H1 (cell line): Measurements from ENCODE around the gene CNDP1. TPM values are rescaled to one million over a fixed set of nuclear protein-coding genes. Genes with fewer than 3 reads are reported as not detected.

Source experiments
- CTCF ChIA-PET: fragments of 300-600 bp; sonication (Branson Sonifier 250); formaldehyde crosslinking; loops from one replicate; lab custom pipeline; 2021; ENCODE audit not compliant: partially characterized antibody; lab: Charles Lee
- POLR2A ChIA-PET: fragments of 300-600 bp; sonication (Branson Sonifier 250); formaldehyde crosslinking; loops from one replicate; lab custom pipeline; 2021; ENCODE audit warnings: inconsistent platforms; ENCODE audit not compliant: partially characterized antibody; lab: Charles Lee
- DNase-seq, 2 experiments: peaks; one replicate each; pipeline versions ENCODE4 v3.0.0 to v3.0.0-alpha.2; 2010 to 2022; ENCODE audit warnings: low spot score in 2 of 2, low read depth in 1 of 2, mixed read lengths in 1 of 2
- FAIRE-seq: peaks from 2 replicates; lab custom pipeline; 2011; peaks lifted over from hg19 to GRCh38; lab: Jason Lieb, UNC
- H2AFZ ChIP-seq: 2 replicates; pipeline ENCODE4 v1.8.1; 2012; ENCODE audit warnings: low read length, inconsistent platforms
- H2AK5ac ChIP-seq: 2 replicates; pipeline ENCODE4 v1.6.1; 2013; ENCODE audit warnings: low read depth, low read length
- H2BK120ac ChIP-seq: replicated peaks from 2 replicates; pipeline ENCODE3; 2013; ENCODE audit warnings: low read depth, low read length, inconsistent platforms
- H2BK12ac ChIP-seq: 2 replicates; pipeline ENCODE4 v1.6.1; 2013; ENCODE audit warnings: low read depth, low read length
- H2BK15ac ChIP-seq: 2 replicates; pipeline ENCODE4 v1.6.1; 2013; ENCODE audit warnings: low read length
- H2BK20ac ChIP-seq: 2 replicates; pipeline ENCODE4 v1.6.1; 2013; ENCODE audit warnings: low read length
- H2BK5ac ChIP-seq: 2 replicates; pipeline ENCODE4 v1.6.1; 2013; ENCODE audit warnings: low read depth, low read length
- H3K14ac ChIP-seq: 2 replicates; pipeline ENCODE4 v1.6.1; 2013; ENCODE audit warnings: inconsistent platforms; ENCODE audit not compliant: insufficient read length
- H3K18ac ChIP-seq: 2 replicates; pipeline ENCODE4 v1.6.1; 2013; ENCODE audit warnings: low read length; ENCODE audit errors: extremely low read depth
- H3K23ac ChIP-seq: 2 replicates; pipeline ENCODE4 v1.6.1; 2013; ENCODE audit warnings: inconsistent platforms; ENCODE audit not compliant: insufficient read length
- H3K23me2 ChIP-seq: 2 replicates; pipeline ENCODE4 v1.6.1; 2013; ENCODE audit warnings: low read depth, low read length
- H3K27ac ChIP-seq: 2 replicates; pipeline ENCODE4 v1.6.1; 2011; ENCODE audit warnings: low read depth, low read length, inconsistent platforms
- H3K27me3 ChIP-seq, 4 experiments: replicated peaks in 1 of 4; 1 replicate in 1 of 4; 2 replicates in 3 of 4; pipeline versions ENCODE4 v1.6.1 to v1.8.1; 2011 to 2013; ENCODE audit warnings: low read length in 3 of 4, mild to moderate bottlenecking in 3 of 4, inconsistent platforms in 2 of 4, mixed read lengths in 2 of 4, moderate library complexity in 1 of 4; ENCODE audit not compliant: control insufficient read depth in 3 of 4, insufficient read depth in 3 of 4; ENCODE audit errors: extremely low read depth in 1 of 4
- H3K36me3 ChIP-seq, 4 experiments: 2 replicates each; pipeline versions ENCODE4 v1.6.1 to v1.8.1; 2011 to 2013; ENCODE audit warnings: mild to moderate bottlenecking in 4 of 4, low read length in 3 of 4, moderate library complexity in 2 of 4, control low read depth in 1 of 4, inconsistent platforms in 1 of 4; ENCODE audit not compliant: insufficient read depth in 4 of 4, control insufficient read depth in 2 of 4
- H3K4ac ChIP-seq: replicated peaks from 2 replicates; pipeline ENCODE3; 2013; ENCODE audit warnings: low read length, low read depth, mixed read lengths, inconsistent platforms; ENCODE audit not compliant: insufficient read length
- H3K4me1 ChIP-seq, 4 experiments: replicated peaks in 1 of 4; 1 replicate in 1 of 4; 2 replicates in 3 of 4; pipeline versions ENCODE4 v1.6.1 to v1.8.1; 2011 to 2013; ENCODE audit warnings: low read length in 3 of 4, inconsistent platforms in 2 of 4, mixed read lengths in 1 of 4; ENCODE audit not compliant: insufficient read depth in 4 of 4, control insufficient read depth in 3 of 4
- H3K4me2 ChIP-seq, 2 experiments: 2 replicates each; pipeline versions ENCODE4 v1.6.1 to v1.8.1; 2011 to 2013; ENCODE audit warnings: low read depth in 2 of 2, low read length in 2 of 2, control low read depth in 1 of 2, inconsistent platforms in 1 of 2, mild to moderate bottlenecking in 1 of 2; ENCODE audit not compliant: insufficient read depth in 1 of 2
- H3K4me3 ChIP-seq, 4 experiments: fragments of 200-600, 300-600 bp in 1 of 4; sonication (generic), shearing (Covaris generic), sonication (Bioruptor Twin) in 1 of 4; 2 replicates each; pipeline versions ENCODE4 v1.5.1 to v1.8.1; 2011 to 2016; ENCODE audit warnings: low read length in 4 of 4, low read depth in 3 of 4, control low read depth in 2 of 4, inconsistent platforms in 2 of 4, mild to moderate bottlenecking in 2 of 4, mixed read lengths in 1 of 4, moderate library complexity in 1 of 4; ENCODE audit not compliant: insufficient read depth in 2 of 4; ENCODE audit errors: extremely low read depth in 1 of 4
- H3K56ac ChIP-seq: replicated peaks from 2 replicates; pipeline ENCODE3; 2013; ENCODE audit warnings: low read depth, mild to moderate bottlenecking, mixed read lengths, low read length, inconsistent platforms; ENCODE audit not compliant: insufficient read length
- H3K79me1 ChIP-seq: 2 replicates; pipeline ENCODE4 v1.6.1; 2013; ENCODE audit warnings: low read depth, low read length, control low read depth
- H3K79me2 ChIP-seq, 2 experiments: 2 replicates each; pipeline versions ENCODE4 v1.6.1 to v1.8.1; 2012 to 2013; ENCODE audit warnings: low read length in 2 of 2, mild to moderate bottlenecking in 2 of 2, inconsistent platforms in 1 of 2; ENCODE audit not compliant: insufficient read depth in 2 of 2, control insufficient read depth in 1 of 2
- H3K9ac ChIP-seq, 4 experiments: replicated peaks in 1 of 4; 1 replicate in 1 of 4; 2 replicates in 3 of 4; pipeline versions ENCODE4 v1.6.1 to v1.8.1; 2011 to 2013; ENCODE audit warnings: low read depth in 3 of 4, low read length in 3 of 4, control low read depth in 2 of 4, mild to moderate bottlenecking in 2 of 4, moderate library complexity in 2 of 4, inconsistent platforms in 1 of 4; ENCODE audit errors: extremely low read depth in 1 of 4
- H3K9me3 ChIP-seq, 2 experiments: 2 replicates each; pipeline versions ENCODE4 v1.6.1 to v1.8.1; 2012 to 2013; ENCODE audit warnings: mild to moderate bottlenecking in 2 of 2, moderate library complexity in 2 of 2, control low read depth in 1 of 2, inconsistent platforms in 1 of 2, low read depth in 1 of 2, low read length in 1 of 2, mixed read lengths in 1 of 2; ENCODE audit not compliant: insufficient read depth in 2 of 2
- H4K20me1 ChIP-seq, 2 experiments: replicated peaks in 1 of 2; 2 replicates each; pipeline versions ENCODE3 to v1.8.1; 2011 to 2013; ENCODE audit warnings: inconsistent platforms in 2 of 2, low read length in 2 of 2, mild to moderate bottlenecking in 1 of 2; ENCODE audit not compliant: insufficient read depth in 2 of 2, control insufficient read depth in 1 of 2
- H4K5ac ChIP-seq: 2 replicates; pipeline ENCODE4 v1.6.1; 2013; ENCODE audit warnings: low read length, low read depth, mixed read lengths, inconsistent platforms; ENCODE audit not compliant: insufficient read length
- H4K8ac ChIP-seq: 2 replicates; pipeline ENCODE4 v1.8.0; 2013; ENCODE audit warnings: mild to moderate bottlenecking, moderate library complexity, low read length, inconsistent platforms; ENCODE audit not compliant: insufficient read depth; ENCODE audit errors: extremely low read depth
- H4K91ac ChIP-seq: replicated peaks from 2 replicates; pipeline ENCODE3; 2013; ENCODE audit warnings: low read length, mixed read lengths, inconsistent platforms; ENCODE audit not compliant: insufficient read length
- ASH2L ChIP-seq: fragments of 200-600, 300-600 bp; sonication (generic); IDR thresholded peaks from one replicate; pipeline ENCODE4 v1.7.1; 2017; ENCODE audit warnings: low read length
- ATF2 ChIP-seq: IDR thresholded peaks from 2 replicates; pipeline ENCODE4 v1.6.1; 2012; ENCODE audit warnings: low read length, inconsistent platforms
- CBX5 ChIP-seq: fragments of 300-800, 300-1000 bp; sonication (generic); IDR thresholded peaks from 2 replicates; pipeline ENCODE4 v1.7.1; 2016; ENCODE audit warnings: antibody characterized with exemption, low read length, low read depth
- CBX8 ChIP-seq: fragments of 300-800, 300-1000 bp; sonication (generic); IDR thresholded peaks from 2 replicates; pipeline ENCODE4 v1.7.1; 2016; ENCODE audit warnings: low read depth, low read length, borderline replicate concordance
- CHD2 ChIP-seq: IDR thresholded peaks from 2 replicates; pipeline ENCODE4 v1.6.1; 2012; ENCODE audit warnings: low read length, improper control_type of control experiment
- EZH2 ChIP-seq: fragments of 200-600 bp; sonication (generic); IDR thresholded peaks from 2 replicates; pipeline ENCODE4 v1.7.1; 2012; ENCODE audit warnings: low read depth, mild to moderate bottlenecking, moderate library complexity, low read length, inconsistent platforms; ENCODE audit not compliant: severe bottlenecking
- MAX ChIP-seq: IDR thresholded peaks from 2 replicates; pipeline ENCODE4 v1.6.1; 2012; ENCODE audit warnings: inconsistent platforms
- NRF1 ChIP-seq: IDR thresholded peaks from 2 replicates; pipeline ENCODE4 v1.6.1; 2011; ENCODE audit warnings: mild to moderate bottlenecking, low read depth, low read length, improper control_type of control experiment
- PHF8 ChIP-seq: fragments of 200-600 bp; sonication (generic); conservative IDR thresholded peaks from 2 replicates; pipeline ENCODE4 v1.7.1; 2012; ENCODE audit warnings: low read depth, mild to moderate bottlenecking, inconsistent platforms, low read length, moderate library complexity
- POLR2A ChIP-seq, 2 experiments: IDR thresholded peaks; 1 replicate in 1 of 2; 2 replicates in 1 of 2; pipeline ENCODE4 v1.6.1; 2011; ENCODE audit warnings: low read depth in 2 of 2, low read length in 2 of 2, mild to moderate bottlenecking in 2 of 2; ENCODE audit errors: control extremely low read depth in 1 of 2
- RBBP5 ChIP-seq: IDR thresholded peaks from 2 replicates; pipeline ENCODE4 v1.7.1; 2012; ENCODE audit warnings: low read depth, mild to moderate bottlenecking, inconsistent platforms, low read length, moderate library complexity, borderline replicate concordance
- RXRA ChIP-seq: IDR thresholded peaks from 2 replicates; pipeline ENCODE4 v1.6.1; 2011; ENCODE audit warnings: low read depth, mild to moderate bottlenecking, low read length, moderate library complexity; ENCODE audit not compliant: insufficient read depth
- TBP ChIP-seq: IDR thresholded peaks from 2 replicates; pipeline ENCODE4 v1.6.1; 2011; ENCODE audit warnings: low read depth, low read length, improper control_type of control experiment
- WGBS, 2 experiments: shearing (Covaris generic) in 1 of 2; methylation state at CpG; one replicate each; pipeline versions ENCODE4 v1.1.6 to v1.1.7; 2013 to 2015; ENCODE audit warnings: low lambda C conversion rate in 2 of 2, mixed read lengths in 2 of 2, inconsistent platforms in 1 of 2, low coverage in 1 of 2, missing lambda C conversion rate in 1 of 2; ENCODE audit not compliant: insufficient replicate concordance in 2 of 2, insufficient coverage in 1 of 2, insufficient read length in 1 of 2; ENCODE audit errors: extremely low coverage in 1 of 2, missing lambda C conversion rate in 1 of 2; 5-methylcytosine and 5-hydroxymethylcytosine counted together
- polyA plus RNA-seq, 7 experiments: library from polyadenylated mRNA; depleted of rRNA in 3 of 7; stranded (reverse) in 5 of 7; unstranded in 2 of 7; fragments of >200 nt in 5 of 7; fragments of 200-250 nt in 2 of 7; gene quantifications; 1 replicate in 5 of 7; 2 replicates in 1 of 7; 4 replicates in 1 of 7; pipeline versions ENCODE4 v1.2.1 to v1.2.3, GENCODE V29; 2011 to 2013; ENCODE audit warnings: missing spikeins in 2 of 7, mixed read lengths in 2 of 7
- total RNA-seq: library from RNA; stranded (reverse); fragmentation: NEBNext Ultra II Directional; extraction: Animal tissue kit (Norgen Biotek cat#: 25700); gene quantifications from 2 replicates; pipeline ENCODE4 v1.2.1, GENCODE V29; 2021

CNDP1 gene
- total and polyA plus RNA-seq, 2 of the 8 experiments (the other 6 are each of a cell fraction or from before 2014, with no cell fraction given), result 0.09 TPM; not detected in 1

GRCh38 chr18:74505776-74506175, 28.5 kb upstream of the CNDP1 start:
- Histone ChIP-seq H3K4me3 (no peak overlapping the region), H3K14ac (no peak overlapping the region), H3K4ac (no peak overlapping the region), H3K4me1 (peaks cover 0 to 3% (median 2%) of the 10 kb centered on the region in 4 experiments; a peak in 4 of 7 replicates), H2BK15ac (no peak overlapping the region), H3K27me3 (no peaks in the 10 kb centered on the region), H3K9me3 (no peaks in the 10 kb centered on the region), H2BK5ac (no peak overlapping the region), H3K79me2 (no peaks in the 10 kb centered on the region; a peak in 1 of 4 replicates), H3K79me1 (peaks cover 4% of the 10 kb centered on the region), H3K36me3 (peaks cover 18 to 84% (median 59%) of the 10 kb centered on the region in 4 experiments), H3K4me2 (no peak overlapping the region), H4K5ac (no peak overlapping the region), H2BK12ac (no peak overlapping the region), H4K20me1 (peaks cover 13 to 18% of the 10 kb centered on the region in 2 experiments), H3K18ac (no peak overlapping the region), H2BK20ac (no peak overlapping the region), H3K23ac (no peak overlapping the region), H2AFZ (no peak overlapping the region), H4K8ac (no peak overlapping the region), H4K91ac (no peak overlapping the region), H3K27ac (no peak overlapping the region), H2AK5ac (no peak overlapping the region), H3K56ac (no peak overlapping the region), H3K23me2 (no peaks in the 10 kb centered on the region), H3K9ac (no peak overlapping the region), H2BK120ac (no peak overlapping the region)
- FAIRE-seq (no peak), DNase-seq (no peak)
- CTCF ChIA-PET, result interaction anchor here (0.6 to 2.2 kb wide), 5 partner anchors 11 to 509 kb away, joined by 3 to 9 read pairs (median 4); no protein-coding TSS in a partner anchor
- POLR2A ChIA-PET, result interaction anchor here (0.7 to 4.6 kb wide), 3 partner anchors 10 to 58 kb away, joined by 3 to 31 read pairs (median 19); partner anchors contain the start of gene CNDP2
- 96% methylated on average over 16 of the region's 16 CpGs; no CpG with 5 or more reads in 1 of the 2 experiments for WGBS, 2 experiments
- no peak for TF ChIP-seq RXRA
- TF ChIP-seq NRF1, result no peak
- TF ChIP-seq ATF2, result no peak
- TF ChIP-seq EZH2, result no peak
- TF ChIP-seq CBX8, result no peak
- no peak for TF ChIP-seq POLR2A (IDR thresholded peaks at IDR 0.05; ENCODE audit: control extremely low read depth in 1 of 2, low read depth in 2 of 2, low read length in 2 of 2)
- no peak for TF ChIP-seq CHD2
- no peak for TF ChIP-seq RBBP5
- no peak for TF ChIP-seq MAX
- TF ChIP-seq ASH2L, result no peak
- no peak for TF ChIP-seq PHF8
- TF ChIP-seq TBP, result no peak
- no peak for TF ChIP-seq CBX5
